Activated naive CD4-positive, alpha-beta T cell (primary cell): ENCODE results near the gene MAST4.

ENCODE experiments used
- DNase-seq, 4 experiments: peaks; one replicate each; lab custom pipeline; 2025; lab: John Stamatoyannopoulos, UW

The MAST4 gene

GRCh38 chr5:66842540-66842939, 246.3 kb downstream of the MAST4 start:
- no peak for DNase-seq

- DNase-seq, result no peak
These were observed 246.9 kb downstream of the MAST4 start for GRCh38 chr5:66843065-66843464.

GRCh38 chr5:66848749-66849641, 252.8 kb downstream of the MAST4 start:
- no peak for DNase-seq

- no peak for DNase-seq
These were observed 253.6 kb downstream of the MAST4 start for GRCh38 chr5:66849803-66850202.

GRCh38 chr5:66850354-66851075, 254.3 kb downstream of the MAST4 start:
- no peak for DNase-seq

- no peak for DNase-seq
These were observed 255.1 kb downstream of the MAST4 start for GRCh38 chr5:66851306-66851705.

GRCh38 chr5:66854416-66854815, 258.2 kb downstream of the MAST4 start:
- no peak for DNase-seq

GRCh38 chr5:66856041-66856805, 260.0 kb downstream of the MAST4 start:
- DNase-seq, result no peak

- no peak for DNase-seq
These were observed 263.3 kb downstream of the MAST4 start for GRCh38 chr5:66859526-66859925.

GRCh38 chr5:66860199-66860975, 264.2 kb downstream of the MAST4 start:
- no peak for DNase-seq

GRCh38 chr5:66861402-66861801, 265.2 kb downstream of the MAST4 start:
- no peak for DNase-seq

GRCh38 chr5:66862020-66862419, 265.8 kb downstream of the MAST4 start:
- DNase-seq, result no peak

GRCh38 chr5:66863243-66864170, 267.3 kb downstream of the MAST4 start:
- DNase-seq, result no peak

- DNase-seq, result no peak
These were observed 268.2 kb downstream of the MAST4 start for GRCh38 chr5:66864240-66864884.

GRCh38 chr5:66867618-66868322, 271.6 kb downstream of the MAST4 start:
- no peak for DNase-seq

- DNase-seq, result no peak
These were observed 273.2 kb downstream of the MAST4 start for GRCh38 chr5:66869347-66869746.

- DNase-seq, result no peak
These were observed 274.5 kb downstream of the MAST4 start for GRCh38 chr5:66870708-66871107.

GRCh38 chr5:66871651-66872050, 275.5 kb downstream of the MAST4 start:
- DNase-seq, result no peak

- no peak for DNase-seq
These were observed 276.6 kb downstream of the MAST4 start for GRCh38 chr5:66872736-66873331.
